GM19193 (cell line): ENCODE results near the gene OTC.

Experiments
- POLR2A ChIP-seq: IDR thresholded peaks from 4 replicates; pipeline ENCODE4 v1.6.1; 2011; ENCODE audit not compliant: insufficient read depth, insufficient read length; ENCODE audit errors: extremely low read depth

Gene OTC

DNA sequence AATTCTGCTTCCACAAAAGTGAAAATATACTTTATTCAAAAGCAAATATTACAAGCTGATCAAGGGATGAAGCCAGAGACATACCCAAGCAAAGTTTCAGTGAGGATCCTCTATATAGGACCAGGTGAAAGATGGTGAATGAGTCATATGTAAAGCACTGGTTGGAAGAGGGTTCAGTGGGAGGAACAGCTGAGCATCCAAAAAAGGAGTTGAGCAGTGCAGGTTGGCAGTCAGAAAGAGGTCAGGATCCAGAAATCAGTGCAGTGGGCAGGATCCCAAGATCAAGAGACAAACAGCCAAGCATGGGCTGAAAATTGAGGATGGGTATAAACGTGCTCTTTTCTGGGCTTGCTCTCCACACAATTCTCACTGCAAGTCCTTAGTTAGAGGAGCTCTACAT, 30.3 kb downstream of the OTC start:
- TF ChIP-seq POLR2A, result no peak

DNA sequence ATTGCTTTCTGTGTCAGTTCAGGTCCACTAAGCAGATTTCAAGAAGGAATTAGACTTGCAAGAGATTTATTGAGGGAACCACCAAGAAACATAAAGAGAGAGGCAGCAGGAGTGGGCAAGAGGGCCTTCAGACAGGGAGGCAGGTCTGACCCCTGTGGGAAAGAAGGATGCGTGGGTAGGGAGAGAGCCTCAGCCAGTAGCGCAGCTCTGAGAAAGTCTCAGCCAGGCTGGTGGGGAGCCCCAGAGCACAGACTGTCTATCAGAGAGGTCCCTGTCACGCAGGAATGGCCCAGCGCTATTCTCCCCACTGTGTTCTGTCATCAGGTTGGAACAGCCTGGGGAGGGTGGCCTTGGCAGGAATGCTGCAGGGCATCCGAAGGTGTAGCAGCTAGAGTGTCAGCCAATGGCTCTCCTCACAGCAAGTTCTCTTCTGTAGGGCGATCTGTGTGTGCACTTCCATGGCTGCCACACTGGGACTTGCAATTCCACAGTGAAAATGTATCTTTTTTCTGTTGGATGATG, 48.0 kb downstream of the OTC start:
- TF ChIP-seq POLR2A, result no peak

DNA sequence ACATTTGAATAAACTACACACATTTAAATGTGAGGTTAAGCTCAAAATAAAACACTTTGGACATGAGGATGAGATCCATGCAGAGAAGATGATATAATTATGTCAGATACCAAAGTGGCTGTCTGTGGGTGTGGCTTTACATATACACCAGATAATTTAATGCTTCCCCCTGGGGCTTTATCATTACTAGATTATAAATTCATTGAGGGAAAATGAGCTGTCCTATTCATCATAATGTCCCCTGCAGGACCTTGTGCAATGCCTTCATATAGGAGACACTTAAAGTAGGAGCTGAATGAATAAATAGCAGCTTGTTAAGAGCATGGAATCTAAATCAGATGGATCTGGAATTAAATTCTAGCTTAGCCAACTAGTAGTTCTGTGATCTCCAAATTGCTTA, 49.7 kb downstream of the OTC start:
- no peak for TF ChIP-seq POLR2A

DNA sequence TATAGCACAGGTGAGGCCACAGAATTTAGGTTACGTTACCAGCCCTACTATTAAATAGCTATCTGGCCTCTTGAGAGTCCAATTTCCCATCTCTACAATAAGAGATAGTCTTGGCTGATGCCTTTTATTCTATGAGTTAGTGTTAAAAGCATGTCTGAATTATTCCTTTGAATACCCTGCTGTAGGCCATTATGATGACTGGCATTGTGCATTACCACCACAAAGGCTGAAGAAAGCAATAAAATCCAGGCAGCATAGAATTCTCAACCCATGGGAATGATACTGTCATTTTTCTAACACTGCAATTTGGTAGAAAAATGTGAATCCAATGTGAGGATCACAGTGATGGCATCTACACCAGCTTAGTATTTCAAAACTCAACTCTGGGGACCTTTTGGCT, 51.4 kb downstream of the OTC start:
- no peak for TF ChIP-seq POLR2A

DNA sequence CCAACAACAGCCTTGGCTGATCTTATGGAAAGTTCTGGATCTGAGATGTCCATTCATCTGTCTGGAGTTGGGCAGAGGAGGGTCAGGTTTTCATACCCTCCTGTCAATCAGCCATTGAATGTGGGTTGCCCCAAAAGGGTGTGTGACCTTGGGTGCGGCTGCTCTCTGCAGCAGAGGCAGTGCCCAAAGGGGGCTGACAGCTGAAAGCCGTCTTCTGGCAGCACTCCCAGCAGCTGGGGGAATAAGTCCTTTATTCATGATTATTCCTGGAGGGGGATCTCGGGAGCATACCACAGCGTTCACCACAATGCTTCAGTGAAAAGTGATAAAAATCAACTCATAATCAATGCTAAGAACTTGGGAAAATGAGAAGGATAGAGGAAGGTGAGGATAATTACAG, 54.7 kb downstream of the OTC start:
- TF ChIP-seq POLR2A, result no peak

GRCh38 chrX:38409289-38409688, 56.9 kb downstream of the OTC start:
- TF ChIP-seq POLR2A, result no peak

- no peak for TF ChIP-seq POLR2A
Observed at GRCh38 chrX:38426785-38427184, 74.4 kb downstream of the OTC start.

DNA sequence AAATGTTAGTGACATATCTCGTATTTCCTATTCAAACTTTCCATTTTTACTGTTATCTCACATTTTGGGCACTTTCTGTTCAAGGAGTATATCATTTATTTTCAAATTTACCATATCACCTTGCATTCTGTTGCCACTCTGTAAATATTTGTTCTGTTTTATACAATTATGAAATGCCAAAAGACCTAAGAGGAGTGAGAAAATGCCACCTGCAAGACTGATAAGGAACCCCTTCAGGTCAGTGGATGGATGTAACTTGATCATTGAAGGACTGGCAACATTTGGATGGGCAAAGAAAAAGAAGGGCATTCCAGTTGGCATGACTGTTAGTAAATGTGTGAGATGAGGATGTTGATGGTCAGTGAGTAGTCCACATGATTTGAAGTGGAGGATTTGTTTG, 79.1 kb downstream of the OTC start:
- no peak for TF ChIP-seq POLR2A

- no peak for TF ChIP-seq POLR2A
Observed at GRCh38 chrX:38435130-38435529, 82.7 kb downstream of the OTC start.

DNA sequence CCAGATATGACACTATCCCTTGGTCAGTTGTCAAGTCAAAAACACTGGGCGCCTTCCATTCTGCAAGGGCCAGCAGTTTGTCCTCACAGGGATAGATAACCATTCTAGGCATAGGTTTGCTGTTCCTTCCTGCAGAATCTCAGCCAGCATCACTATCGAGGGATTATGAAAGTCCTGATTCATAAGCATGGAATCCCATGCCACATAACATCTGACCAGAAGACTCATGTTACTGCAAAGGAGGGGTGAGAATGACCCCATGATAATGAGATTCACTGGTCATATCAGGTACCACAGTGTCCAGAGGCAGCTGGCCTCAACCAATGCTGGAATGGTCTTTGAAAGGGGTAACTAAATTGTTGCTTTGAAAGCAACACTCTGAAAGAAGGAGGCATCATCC, 84.7 kb downstream of the OTC start:
- TF ChIP-seq POLR2A, result no peak

- no peak for TF ChIP-seq POLR2A
Observed at GRCh38 chrX:38438321-38438720, 85.9 kb downstream of the OTC start.

- TF ChIP-seq POLR2A, result no peak
Observed at GRCh38 chrX:38452603-38453002, 100.2 kb downstream of the OTC start.

DNA sequence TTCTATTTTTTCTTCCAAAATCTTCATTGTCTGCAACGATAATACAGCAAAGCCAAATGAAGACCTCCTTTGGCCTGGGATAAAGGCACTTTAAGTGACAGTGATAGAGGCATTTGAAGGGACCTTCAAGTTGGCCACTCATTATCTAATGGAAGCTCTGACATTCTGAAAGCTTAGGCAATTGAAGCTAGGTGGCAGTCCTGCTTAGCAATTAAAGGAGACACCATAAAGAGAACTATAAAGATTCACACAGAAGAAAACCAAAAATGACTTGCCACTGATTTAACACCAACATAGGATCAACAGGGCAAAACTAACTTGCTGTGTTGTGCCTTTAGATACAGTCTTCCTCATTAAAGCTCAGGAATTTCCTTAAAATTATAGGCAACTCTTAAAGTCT, 105.7 kb downstream of the OTC start:
- TF ChIP-seq POLR2A, result no peak

GRCh38 chrX:38462257-38462656, 109.9 kb downstream of the OTC start:
- TF ChIP-seq POLR2A, result no peak

DNA sequence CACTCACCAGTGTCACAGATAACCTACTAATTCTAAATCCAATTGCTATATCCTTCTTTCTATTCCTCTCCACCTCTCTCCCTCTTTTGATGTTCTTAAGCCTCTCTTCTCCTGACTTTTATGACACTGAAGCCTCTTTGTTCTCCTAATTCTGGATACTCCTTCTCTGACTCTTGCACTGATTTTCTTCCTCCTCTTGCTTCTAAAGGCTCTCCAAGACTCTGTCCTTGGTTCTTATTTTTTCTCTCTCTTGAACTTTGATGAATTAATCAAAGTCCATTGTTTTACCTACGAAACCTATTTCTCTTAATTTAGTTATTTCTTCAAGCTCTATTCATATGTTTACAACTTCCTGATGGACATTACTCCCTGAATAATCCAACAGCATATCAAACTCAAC, 113.3 kb downstream of the OTC start:
- TF ChIP-seq POLR2A, result no peak

DNA sequence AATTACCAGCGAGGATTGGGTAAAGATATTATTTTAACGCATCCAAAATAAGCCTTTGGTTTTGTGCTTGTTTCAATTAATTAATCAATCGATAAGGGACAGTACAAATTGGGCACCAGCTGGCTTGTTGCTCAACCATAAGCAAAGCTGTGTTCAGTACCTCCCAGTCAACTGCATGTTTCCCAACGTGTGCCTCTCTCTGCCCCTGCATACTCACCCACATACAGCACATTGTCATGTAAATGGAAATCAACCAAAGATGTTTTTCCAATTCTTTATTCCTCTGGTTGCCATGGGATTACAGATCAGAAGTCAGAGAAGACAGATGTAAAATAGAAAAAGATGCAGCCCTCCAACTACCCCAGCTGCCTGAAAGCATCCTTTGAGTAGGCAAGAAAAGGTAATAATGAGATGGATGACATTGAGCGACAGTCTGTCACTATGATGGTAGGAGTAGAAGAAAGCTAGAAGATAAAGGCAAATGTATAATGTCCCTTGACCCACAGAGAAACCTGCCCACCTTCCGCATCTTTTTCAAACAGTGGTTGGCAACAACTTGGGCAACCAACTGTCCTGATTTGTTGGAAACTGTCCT, 116.3 kb downstream of the OTC start:
- TF ChIP-seq POLR2A, result no peak
